Measurements from ENCODE around the gene PDZK1.
"Not testable (repeated sequence)": the region's sequence is repeated elsewhere in the genome, so short reads cannot be mapped to it uniquely, and the experiment has no call there.

PDZK1 gene

DNA sequence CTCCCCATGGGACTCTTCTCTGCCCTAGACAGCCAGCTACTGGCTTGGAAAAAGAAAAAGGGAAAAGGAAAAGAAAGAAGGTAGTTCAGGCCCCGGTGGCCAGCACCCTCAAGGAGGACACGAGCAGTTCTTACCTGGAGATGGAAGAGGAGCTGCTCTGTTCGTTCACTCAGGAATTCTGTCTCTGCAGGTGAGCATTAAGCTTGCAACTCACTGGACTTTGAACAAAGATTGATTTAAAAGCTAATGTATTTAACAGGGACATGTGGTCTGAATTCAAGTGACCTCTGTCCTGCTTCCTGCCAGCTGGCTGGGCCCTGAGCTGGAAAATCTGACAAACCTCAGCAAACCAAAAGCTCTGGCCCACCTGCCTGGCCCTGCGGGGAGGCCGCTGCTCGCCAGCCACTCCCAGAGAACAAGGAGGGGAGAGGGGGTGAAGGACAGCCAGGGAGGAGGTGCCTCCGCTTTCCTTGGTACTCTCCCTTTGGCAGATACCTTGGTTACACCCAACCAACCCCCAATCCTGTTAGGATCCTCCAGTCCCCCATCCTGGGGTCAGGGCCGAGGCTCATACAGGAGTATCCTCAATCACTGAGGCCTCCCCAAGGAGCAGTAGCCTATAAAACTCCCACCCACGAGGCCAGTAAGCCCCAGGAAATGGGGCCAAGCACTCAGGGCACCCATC lies at the start of gene PDZK1:
Gene PDZK1, minus strand, starts transcription at position 186 of the 685 bp plus-strand sequence. CDS start 19,347 bp downstream, outside the sequence.
- no peak for DNase-seq

DNA sequence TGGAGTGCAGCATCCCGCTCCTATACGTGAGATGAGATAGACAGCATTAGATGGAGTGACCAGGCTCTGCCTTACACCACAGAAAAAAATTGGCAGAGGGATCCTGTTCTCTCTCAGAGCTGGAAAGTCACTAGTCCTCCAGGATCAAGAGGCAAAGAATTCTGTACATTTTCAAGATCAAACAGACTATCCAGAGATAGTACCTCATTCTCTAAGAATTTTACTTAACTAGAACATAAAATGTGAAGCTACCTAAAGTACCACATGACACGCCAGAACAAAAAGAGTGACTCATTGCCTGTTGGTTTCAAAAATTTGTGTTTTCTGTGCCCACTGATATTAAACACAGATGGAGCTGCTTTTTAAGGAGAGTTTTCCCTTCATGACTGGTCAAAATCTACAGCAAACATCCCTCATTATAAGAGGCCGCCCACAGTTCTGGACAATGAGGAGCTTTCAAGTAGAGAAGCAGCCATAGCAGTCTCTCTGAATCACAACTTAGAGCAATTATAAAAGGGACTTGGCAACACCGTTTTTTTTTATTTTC lies 44.4 kb upstream of the PDZK1 start:
- DNase-seq = no peak

DNA sequence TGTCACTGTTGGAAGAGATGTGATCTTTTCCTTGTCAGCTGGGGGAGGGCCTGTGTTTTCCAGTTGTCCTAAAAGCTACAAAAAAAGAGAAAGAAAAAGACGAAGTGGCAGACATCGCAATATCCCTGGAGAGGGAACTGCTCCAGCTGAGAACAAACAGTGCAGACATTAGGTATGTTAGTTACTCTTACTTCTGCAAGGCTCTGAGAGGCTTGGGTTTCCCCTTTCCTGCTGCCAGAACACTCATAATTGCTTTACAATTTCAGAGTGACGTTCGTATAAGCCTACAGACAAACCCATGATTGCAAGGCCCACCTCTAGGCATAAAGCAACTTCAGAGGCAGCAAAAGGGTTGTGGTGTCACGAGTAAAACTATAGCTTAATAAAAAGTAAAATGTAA lies 43.3 kb upstream of the PDZK1 start:
- DNase-seq = no peak

DNA sequence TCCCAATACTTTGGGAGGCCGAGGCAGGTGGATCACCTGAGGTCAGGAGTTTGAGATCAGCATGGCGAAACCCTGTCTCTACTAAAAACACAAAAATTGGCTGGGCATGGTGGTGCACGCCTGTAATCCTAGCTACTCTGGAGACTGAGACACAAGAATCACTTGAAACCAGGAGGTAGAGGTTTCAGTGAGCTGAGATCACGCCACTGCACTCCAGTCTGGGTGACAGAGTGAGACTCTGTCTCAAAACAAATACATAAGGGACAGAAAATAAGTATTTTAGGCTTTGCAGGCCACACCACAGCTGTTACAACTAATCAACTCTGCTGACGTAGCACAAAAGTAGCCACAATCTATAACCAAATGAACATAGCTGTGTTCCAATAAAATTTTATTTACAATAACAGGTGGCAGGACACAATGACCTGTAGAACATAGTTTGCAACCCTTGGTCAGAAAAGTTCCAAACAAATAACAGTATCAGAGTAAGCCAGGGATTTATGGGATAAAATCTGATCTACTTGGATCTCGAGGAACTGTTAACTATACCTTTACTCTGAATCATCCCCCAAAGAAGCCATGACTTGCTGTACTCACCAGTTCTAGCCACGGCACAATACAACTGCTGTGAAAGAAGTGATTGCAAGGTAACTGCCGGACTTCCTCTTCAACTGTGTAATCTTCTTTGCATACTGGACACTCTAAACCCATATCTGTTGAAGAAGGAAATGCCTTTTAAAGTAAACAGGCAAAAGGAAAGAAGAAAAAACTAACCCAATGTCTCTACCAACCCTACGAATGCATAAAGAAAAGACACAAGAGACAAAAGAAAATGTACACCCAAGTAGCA lies 40.5 kb upstream of the PDZK1 start:
- no peak for DNase-seq

DNA sequence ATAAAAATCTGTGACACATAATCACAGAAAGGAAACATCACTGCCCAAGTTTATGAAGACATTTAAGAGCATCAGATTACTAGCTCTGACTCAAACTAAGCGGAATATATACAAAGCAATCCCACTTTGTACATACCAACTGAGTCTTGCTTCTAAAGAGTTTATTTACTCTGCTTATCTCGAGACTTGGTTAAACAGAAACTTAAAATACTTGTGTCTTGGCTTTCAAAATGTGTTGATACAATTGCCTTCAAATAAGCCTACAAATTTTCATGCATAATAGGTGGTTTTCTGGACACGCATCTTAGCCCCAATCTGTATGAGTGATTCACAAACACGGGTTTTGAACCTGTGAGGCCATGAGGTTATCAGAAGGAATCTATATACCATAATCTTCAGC lies 33.1 kb upstream of the PDZK1 start:
- DNase-seq = no peak

DNA sequence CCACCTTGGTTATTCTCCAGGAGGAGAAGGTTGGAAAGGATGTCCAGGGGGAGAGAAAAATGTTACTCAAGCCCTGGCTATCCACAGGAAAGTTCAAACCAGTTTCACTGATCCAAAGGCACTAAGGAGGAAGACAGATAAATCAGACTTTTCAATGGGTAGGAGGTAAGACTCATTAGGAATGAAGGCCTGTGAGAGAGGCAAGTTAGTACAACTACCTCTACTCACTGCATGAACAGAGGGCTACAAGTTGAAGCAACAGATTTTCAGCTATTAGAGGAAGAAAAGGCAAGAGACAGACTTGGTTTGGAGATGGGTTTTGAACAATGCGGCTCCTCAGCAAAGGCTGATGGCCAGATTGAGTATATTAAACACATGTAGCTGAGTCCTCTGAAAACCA lies 29.0 kb upstream of the PDZK1 start:
- DNase-seq = no peak

DNA sequence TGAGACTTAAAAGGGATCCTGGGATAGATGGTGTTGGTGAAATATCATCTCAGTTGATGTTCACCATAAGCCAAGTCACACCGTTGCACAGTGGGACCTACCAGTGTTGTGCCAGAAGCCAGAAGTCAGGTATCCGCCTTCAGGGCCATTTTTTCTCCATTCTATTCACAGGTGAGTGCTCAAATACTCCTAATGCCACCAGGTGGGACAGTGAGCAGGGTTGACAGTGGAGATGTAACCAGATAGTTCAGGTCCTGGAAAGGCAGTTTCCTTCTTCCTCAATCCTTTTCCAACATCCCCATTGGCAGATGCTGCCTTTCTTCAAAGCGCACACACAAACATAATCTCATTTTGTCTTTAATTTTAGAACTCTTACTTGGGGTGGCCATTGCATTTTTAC lies 23.7 kb upstream of the PDZK1 start:
- no peak for DNase-seq

DNA sequence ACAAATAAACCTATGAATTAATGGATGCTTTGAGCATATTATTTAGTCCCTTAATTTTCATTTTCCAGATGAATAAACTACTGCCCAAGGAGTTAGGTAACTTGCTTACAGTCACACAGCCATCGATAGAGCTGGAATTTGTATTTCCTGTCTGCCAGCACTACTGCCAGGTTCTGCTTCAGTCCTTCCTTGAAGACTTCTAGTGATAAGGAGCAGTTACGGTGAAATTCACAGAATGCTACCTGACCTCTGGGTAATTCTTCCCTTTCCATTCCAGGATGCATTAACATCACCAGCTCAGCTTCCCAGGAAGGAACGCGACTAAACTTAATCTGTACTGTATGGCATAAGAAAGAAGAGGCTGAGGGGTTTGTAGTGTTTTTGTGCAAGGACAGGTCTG lies 23.3 kb upstream of the PDZK1 start:
- no peak for DNase-seq

DNA sequence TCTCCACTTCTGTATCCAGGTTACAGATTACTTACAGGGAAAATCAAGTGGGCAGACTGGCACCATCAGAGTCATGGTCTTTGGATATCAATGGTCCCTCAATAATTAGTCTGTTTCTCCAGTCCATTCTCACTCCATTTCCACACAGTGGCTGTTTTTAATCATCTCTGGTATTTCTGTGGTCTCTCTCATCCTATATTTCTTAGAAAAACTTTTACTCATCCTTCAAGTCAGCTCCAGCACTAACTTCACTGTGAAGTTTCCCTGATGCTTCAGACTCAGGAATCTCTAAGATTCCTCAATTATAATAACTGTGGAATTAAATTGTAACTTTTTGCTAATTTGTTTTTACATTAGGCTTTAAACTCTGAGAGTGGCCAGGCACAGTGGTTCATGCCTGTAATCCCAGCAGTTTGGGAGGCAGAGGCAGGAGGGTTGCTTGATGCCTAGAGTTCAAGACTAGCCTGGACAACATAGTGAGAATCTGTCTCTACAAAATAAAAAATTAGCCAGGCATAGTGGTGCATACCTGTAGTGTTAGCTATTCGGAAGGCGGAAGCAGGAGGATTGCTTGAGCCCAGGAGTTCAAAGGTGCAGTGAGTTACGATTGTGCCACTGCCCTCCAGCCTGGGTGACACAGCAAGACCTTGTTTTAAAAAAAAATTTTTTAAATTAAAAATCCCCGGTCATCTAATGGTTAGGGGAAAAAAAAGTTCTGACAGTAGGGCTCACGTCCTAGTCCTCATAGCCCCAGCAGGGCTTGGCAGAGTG lies 22.7 kb upstream of the PDZK1 start:
- DNase-seq = no peak

DNA sequence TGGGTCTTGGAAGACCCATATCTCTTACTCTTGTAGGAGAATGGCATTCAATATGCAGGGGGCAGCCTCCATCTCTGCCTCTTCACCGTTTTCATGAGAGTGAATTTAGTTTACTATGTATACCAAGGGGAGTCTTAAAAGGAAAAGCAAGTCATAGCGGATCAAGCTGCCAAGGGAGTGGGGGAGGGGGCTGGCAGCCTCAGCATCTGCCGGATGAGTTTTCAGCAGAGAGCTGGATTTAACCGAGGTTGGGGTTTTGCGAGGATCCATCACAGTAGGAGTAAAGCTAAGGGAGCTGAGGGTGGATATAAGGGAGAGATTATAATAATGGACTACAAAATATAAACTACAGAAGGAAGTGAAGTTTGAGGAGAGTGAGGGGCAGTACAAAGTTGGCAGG lies 22.0 kb upstream of the PDZK1 start:
- no peak for DNase-seq

DNA sequence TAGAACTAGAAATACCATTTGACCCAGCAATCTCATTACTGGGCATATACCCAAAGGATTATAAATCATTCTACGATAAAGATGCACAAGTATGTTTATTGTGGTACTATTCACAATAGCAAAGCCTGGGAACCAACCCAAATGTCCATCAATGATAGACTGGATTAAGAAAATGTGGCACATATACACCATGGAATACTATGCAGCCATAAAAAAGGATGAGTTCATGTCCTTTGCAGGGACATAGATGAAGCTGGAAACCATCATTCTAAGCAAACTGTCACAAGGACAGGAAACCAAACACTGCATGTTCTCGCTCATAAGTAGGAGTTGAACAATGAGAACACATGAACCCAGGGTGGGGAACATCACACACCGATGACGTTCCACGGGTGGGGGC lies 19.0 kb upstream of the PDZK1 start:
- not testable (repeated sequence) for DNase-seq

DNA sequence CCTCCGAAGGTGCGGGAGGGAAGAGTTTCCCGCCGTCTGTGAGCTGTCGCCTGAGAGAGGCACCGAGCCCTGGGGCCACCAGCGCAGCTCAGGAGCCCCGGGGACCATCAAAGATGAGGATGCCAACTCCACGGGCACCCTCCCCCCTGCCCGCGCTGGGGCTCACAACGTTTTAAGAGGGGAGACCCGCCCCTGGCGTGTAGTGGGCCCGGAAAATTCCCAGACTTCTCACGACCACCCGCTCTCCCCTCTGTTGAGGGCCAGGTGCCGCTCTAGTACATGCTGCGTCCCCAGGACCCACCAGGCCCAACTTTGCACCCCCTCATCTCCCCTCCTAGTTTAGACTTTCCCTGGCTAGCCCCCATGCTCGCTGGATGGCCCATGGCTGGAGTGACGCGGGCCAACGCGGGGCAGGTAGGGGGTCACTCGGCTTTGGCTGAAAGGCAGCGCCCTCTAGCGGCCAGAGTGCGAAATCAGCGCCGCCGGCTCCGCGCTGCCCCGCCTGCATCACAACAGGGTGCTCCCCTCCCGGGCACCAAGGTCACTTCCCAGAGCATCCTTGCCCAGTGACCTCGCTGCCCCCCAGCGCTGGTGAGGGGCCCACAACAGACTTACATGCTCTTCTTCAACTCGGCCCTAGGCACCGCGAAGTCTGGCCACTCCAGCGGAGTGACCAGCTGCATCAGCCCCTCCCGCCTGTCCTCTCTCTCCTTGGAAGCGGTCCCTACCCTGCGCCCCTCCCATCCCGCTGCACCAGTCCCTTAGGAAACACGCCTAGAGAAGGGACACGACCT lies 13.9 kb upstream of the PDZK1 start:
- peak; percentile 14 for DNase-seq

DNA sequence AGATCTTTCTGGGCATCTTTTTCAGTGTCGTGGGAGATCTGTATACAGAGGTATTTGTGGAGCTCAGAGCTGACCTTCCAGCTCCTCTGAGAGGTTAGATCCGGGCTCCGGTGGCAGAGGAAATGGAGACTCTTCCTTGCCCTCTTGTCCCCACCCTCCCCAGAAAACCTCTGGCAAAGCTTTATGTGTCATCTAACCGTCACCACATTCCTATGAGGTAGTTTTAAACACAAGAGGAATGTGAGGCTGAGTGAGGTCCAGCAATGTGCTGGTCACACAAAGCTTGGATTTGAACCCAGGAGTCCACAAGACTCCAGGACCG lies 13.3 kb upstream of the PDZK1 start:
- DNase-seq = no peak

DNA sequence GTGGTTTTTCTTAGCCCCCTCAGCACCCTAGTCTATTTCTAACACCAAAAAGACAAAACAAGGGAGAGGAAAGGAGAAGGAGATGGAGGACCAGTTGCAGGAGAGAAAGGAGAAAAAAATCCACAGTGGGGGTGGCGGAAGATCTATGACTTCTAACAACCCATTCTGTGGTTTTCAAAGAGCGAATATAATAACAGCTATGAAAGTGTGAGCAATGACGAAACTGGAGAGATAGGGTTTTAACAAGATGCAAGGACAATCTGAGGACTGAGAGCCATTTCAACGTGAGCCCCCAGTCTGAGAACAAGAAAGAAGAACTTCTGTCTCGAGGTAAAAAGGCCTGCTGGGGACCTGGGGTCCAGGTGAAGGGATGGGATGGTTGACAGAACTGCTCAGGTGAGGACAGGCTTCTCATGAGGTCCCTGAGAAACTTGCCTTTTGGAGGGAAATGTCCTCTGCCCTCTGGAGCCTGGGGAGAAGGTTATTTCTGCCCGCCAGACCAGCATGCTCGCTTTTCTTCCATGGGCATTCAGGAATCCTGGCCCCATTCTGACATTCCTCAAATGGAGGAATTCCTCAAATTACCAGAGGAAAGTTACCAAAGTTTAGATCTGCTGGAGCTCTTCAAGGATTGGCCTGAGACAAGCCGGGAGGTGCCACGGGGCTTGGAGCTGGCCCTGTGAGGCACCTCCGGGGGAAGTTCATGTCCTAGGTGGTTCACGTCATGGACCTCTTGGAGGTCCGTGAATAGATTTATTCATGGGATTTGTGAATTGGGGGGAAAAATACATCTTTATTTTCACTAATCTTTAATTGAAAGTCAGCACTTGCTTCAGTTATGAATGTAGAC lies 12.3 kb upstream of the PDZK1 start, which contains the start of gene CD160:
Gene CD160, plus strand, starts transcription at position 270 of the 850 bp plus-strand sequence. CDS start 8,829 bp downstream, outside the sequence.
- DNase-seq = no peak

DNA sequence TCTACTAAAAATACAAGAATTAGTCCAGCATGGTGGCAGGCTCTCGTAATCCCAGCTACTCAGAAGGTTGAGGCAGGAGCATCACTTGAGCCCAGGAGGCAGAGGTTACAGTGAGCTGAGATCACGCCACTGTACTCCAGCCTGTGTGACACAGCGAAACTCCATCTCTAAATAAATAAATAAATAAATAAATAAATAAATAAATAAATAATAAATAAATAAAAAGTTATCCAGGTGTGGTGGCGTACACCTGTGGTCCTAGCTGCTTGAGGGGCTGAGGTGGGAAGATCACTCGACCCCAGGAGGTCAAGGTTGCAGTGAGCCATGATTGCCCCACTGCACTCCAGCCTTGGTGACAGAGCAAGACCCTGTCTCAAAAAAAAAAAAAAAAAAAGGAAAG lies 11.3 kb upstream of the PDZK1 start:
- not testable (repeated sequence) for DNase-seq

DNA sequence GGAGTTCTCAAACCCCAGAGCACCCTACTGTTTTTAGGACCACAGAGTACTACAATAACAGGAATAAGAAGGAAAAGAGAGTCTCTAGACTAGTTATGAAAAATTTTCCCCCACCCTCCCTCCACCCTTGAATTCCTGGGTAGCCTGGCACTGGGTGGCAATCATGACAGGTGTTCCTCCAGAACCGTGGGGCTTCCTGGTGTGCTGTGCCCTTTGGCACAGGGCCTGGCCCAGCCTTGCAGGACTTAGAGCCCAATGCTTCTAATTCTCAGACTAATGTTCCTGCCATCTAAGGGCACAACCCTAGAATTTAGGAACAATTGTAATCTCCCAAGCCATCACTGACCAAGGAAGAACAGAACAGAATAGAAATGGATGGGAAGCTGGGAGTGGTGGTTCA lies 10.7 kb upstream of the PDZK1 start:
- no peak for DNase-seq

DNA sequence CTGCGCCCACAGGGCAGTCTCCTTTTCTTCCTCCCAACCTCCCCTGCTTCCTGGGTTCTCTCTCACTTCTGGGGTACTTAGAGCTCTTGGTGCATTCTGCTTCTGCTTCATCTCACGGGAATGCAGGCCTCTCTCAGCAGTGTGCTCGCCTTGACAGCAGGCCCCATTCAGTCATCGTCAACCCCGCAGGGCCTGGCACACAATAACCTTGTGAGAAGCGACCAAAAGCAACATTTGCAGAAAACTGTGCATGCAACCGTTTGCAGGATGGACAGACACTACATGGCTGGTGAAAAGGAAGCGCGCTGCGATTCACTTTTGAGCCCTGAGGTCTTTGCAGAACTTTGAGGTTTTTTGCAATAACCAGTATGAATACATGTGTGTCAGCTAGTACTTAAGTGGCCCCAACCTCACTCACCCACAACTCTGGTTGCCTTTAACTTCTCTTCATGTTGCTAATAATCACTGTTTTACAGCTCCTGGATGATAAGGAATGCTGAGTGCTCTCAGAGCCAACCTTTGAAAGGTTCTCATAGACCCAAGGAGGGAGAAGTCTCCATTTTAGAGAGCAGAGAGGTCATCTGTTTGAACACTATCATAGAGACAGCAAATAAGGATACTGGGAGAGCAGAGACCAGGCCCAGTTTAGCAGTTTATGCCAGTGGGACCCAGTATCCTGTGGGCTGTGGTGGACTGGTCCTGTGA lies 9.6 kb upstream of the PDZK1 start:
- no peak for DNase-seq

DNA sequence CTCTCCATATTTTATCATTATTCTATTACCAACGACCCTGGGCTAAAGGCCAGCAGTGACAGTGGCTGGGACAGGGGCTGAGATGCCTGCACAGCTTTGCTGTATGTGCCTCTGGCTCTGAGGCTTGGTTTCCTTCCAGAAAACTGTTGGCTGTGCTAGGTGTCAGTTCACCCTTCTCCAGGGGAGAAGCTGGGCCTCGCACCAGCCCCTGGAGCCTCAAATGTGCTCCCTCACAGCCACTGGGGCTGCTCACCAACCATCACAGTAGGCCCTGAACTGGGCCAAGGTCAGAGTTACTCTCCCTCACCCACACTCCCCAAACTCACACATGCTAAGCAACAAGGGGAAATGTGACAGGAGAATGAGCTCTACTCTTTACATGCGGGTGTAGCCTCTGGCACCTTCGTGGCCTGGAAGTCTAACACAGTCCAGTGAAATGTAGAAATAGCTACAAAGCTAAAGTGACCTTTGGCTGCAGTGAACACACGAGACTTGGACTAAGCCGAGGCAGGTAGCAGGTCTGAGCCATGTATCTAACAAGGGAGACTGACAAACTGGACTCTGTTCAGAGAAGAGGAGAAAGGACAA lies 7.5 kb upstream of the PDZK1 start:
- DNase-seq = no peak

DNA sequence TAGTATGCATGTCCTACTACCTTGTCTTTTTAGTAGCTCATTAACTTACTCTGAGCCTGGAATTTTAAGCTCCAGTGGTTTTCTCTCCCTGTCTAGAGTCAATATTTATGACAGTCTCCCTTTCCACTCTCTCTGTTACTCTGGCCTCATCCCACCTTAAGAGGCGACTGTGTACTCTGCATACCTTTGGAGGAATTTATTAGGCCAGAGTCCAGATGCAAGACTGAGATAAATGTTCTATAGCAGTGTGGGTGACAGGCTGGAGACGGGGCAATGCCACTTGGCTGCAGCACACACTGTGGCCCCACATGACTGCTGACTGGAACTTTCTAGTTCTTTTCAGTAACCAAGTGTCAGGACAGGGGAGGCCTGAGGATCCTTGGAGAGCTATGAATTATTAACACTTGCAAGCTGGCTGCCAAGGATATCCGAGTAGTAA lies 4.1 kb upstream of the PDZK1 start:
- no peak for DNase-seq

DNA sequence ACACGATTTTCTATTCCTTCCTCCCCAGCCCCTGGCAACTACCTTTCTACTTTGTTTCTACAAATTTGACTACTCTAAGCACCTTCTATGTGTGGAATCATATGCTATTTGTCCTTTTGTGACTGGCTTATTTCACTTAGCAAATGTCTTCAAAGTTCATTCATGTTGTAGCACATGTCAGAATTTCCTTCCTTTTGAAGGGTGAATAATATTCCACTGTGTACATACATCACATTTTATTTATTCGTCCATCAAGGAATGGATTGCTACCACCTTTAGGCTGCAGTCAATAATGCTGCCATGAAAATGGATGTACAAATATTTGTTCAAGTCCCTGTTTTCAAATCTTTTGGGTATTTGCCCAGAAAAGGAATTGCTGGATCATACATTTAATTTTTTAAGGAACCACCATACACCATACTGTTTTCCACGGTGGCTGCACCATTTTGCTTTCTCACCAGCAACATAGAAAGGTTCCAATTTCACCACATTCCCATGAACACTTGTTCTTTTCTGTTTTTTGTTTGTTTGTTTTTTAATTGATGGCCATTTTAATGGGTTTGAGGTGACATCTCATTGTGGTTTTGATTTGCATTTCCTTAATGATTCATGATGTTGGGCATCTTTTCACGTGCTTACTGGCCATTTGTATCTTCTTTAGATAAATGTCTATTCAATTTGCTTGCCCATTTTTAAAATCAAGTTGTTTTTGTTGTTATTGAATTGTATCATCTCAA lies 3.3 kb upstream of the PDZK1 start:
- no peak for DNase-seq

All from DMS153 (cell line).